Measurements from ENCODE around the gene CENPM. TPM values are rescaled to one million over a fixed set of nuclear protein-coding genes. Genes with fewer than 3 reads are reported as not detected.

CENPM gene
- total RNA-seq, 2 donors from 2014 or later: 26.9 to 28.3 TPM

- Mint-ChIP-seq H3K36me3 (ENCODE audit: low read depth) (no peaks in the 10 kb centered on the region), H3K27me3 (no peaks in the 10 kb centered on the region), H3K4me1 (peaks cover 9% of the 10 kb centered on the region), H3K27ac (peak overlapping the region; percentile 27), H3K4me3 (peak overlapping the region; percentile 80)
- DNase-seq (no peak), ATAC-seq (peak; percentile 47)
- H3K9me3 ChIP-seq (ENCODE audit: control insufficient read depth, low read length, poor library complexity, severe bottlenecking): no peaks in the 10 kb centered on the region
These were observed 27.4 kb downstream of the CENPM start for GRCh38 chr22:41919357-41920224.

DNA sequence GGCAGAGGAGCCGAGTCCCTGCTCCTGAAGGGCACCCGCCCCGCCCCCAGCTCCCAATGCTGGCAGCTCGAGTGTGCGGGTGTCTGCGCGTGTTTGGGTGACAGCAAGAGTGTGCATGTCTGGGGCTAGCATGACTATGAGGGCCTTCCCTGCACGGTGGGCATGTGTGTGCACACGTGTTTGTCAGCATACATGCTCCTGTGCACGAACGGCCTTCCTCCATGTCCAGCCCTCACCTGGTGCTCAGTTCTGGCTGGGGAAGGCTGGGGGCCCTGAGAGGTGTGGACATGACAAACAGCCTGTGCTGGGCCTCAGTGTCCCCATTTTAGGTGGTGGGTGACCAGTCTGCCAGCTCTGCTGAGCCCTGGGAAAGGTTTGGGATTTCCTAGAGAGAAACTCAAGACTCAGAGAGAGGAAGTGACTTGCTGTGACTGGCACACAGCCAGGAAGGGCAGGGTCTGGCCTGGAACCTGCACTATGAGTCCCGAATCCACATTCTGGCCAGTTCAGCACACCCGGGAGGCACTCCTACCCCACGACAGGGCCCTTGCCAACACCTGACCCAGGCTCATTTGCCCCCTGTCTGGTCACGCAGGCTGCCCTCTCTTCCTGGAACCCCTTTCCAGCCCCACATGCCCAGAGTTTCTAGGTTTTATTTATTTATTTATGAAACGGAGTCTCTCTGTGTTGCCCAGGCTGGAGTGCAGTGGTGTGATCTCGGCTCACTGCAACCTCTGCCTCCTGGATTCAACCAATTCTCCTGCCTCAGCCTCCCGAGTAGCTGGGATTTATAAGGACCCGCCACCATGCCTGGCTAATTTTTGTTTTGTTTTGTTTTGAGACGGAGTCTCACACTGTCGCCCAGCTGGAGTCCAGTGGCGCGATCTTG lies 28.8 kb downstream of the CENPM start:
- Mint-ChIP-seq H3K27me3 (peaks cover 3% of the 10 kb centered on the region), H3K4me1 (peaks cover 9% of the 10 kb centered on the region), H3K4me3 (no peak overlapping the region), H3K36me3 (ENCODE audit: low read depth) (no peaks in the 10 kb centered on the region), H3K27ac (no peak overlapping the region)
- ATAC-seq (no peak), DNase-seq (no peak)
- H3K9me3 ChIP-seq (ENCODE audit: control insufficient read depth, low read length, poor library complexity, severe bottlenecking): no peaks in the 10 kb centered on the region

GRCh38 chr22:41917375-41917902 lies 29.5 kb downstream of the CENPM start:
- Mint-ChIP-seq H3K4me3 (no peak overlapping the region), H3K4me1 (peaks cover 14% of the 10 kb centered on the region), H3K27ac (no peak overlapping the region), H3K36me3 (ENCODE audit: low read depth) (no peaks in the 10 kb centered on the region), H3K27me3 (peaks cover 10% of the 10 kb centered on the region)
- DNase-seq (no peak), ATAC-seq (no peak)
- H3K9me3 ChIP-seq (ENCODE audit: control insufficient read depth, low read length, poor library complexity, severe bottlenecking): no peaks in the 10 kb centered on the region

DNA sequence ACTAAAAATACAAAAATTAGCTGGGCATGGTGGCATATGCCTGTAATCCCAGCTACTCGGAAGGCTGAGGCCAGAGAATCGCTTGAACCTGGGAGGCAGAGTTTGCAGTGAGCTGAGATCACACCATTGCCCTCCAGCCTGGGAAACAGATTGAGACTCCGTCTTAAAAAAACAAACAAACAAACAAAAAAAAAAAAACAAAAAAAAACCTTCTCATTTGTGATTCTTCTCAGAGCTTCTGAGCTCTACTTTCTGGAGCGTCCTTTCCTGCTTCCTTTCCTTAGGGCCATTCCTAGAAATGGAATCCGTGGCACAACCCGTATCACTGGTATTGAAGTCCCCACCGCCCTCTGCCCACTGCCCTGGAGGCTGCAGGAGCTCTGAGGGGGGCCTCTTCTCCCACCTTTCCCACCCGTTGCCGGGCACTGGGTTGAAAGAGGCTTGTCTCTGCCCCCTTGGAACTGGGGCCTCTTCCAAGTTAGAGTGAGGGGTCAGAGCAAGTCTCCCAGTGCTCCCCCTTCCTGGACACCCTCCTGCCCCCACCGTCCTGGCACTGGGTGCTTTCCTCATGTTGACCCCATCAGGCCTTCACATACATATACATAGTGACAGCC lies 30.1 kb downstream of the CENPM start:
- no peak for ATAC-seq
- Mint-ChIP-seq H3K36me3 (ENCODE audit: low read depth) (no peaks in the 10 kb centered on the region), H3K27ac (no peak overlapping the region), H3K27me3 (peaks cover 16% of the 10 kb centered on the region), H3K4me1 (peaks cover 14% of the 10 kb centered on the region), H3K4me3 (peak overlapping the region; percentile 7)
- H3K9me3 ChIP-seq (ENCODE audit: control insufficient read depth, low read length, poor library complexity, severe bottlenecking): no peaks in the 10 kb centered on the region
- DNase-seq: no peak

- H3K36me3 Mint-ChIP-seq (ENCODE audit: low read depth): no peaks in the 10 kb centered on the region
- H3K27ac Mint-ChIP-seq: peak overlapping the region; percentile 70
- H3K27me3 Mint-ChIP-seq: peaks cover 23% of the 10 kb centered on the region
- peaks cover 18% of the 10 kb centered on the region for H3K4me1 Mint-ChIP-seq
- peak overlapping the region; percentile 75 for H3K4me3 Mint-ChIP-seq
- H3K9me3 ChIP-seq (ENCODE audit: control insufficient read depth, low read length, poor library complexity, severe bottlenecking): no peaks in the 10 kb centered on the region
- no peak for ATAC-seq
- DNase-seq: no peak
These were observed 31.0 kb downstream of the CENPM start for GRCh38 chr22:41915786-41916493.

DNA sequence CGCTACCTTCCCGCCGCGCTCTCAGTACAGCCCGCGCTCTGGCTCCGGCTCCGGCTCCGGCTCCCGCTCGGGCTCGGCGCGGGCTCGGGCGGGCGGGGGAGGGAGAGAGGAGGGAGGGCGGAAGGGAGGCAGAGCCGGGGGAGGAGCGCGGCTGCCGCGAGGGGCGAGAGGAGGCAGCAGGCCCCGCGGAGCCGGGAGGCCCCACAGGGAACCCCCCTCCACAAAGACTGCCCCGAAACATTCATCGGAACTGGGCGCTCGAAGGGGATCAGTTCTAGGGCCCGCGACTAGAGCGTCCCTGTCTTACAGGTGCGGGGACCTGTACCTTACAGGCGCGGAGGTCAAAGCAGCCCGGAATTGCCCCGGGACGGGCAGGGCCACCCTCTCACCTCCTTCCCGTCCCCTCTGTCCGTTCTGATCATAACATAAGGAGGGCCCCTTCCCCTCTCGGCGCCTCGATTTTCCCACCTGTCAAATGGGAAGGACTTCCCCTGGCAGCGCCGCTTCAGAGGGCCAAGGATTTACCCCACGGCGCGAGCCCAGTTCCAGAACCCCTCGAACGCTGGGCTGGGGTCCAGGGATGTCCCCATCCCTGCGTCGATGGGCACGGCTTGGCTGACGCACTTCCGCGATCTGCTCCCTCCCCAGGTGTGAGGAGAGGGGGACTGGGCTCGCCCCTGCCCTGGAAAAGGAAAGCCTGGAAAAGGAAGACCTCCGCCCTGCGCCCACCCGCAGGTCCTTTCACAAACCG lies 31.7 kb downstream of the CENPM start, which contains the start of gene SHISA8:
TSS of gene SHISA8 (minus strand) at position 40 of the 751 bp plus-strand sequence. CDS start 407 bp downstream, outside the sequence.
- H3K27me3 Mint-ChIP-seq: peaks cover 23% of the 10 kb centered on the region

DNA sequence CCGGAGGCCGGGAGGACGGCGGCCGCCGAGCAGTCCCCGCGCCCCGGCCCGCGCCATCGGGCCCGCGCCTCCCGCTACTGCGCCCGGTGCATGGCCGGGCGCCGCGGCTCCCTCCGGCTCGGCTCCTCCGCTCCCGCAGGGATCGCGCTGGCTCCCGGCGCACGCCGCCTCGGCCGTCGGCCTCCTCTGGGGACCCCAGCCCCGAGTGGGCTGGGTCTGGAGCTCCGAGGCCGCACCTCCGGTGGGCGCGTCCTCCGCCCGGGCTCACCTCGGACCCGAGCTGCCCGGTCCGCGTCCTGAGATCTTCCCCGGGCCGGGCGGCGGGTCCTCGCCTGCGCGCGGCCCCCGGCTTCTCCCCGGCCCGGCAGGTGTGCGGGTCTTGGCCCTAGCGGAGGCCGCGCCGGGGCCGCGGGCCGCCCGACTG lies 32.3 kb downstream of the CENPM start:
- Mint-ChIP-seq H3K27ac (no peak overlapping the region), H3K27me3 (peaks cover 23% of the 10 kb centered on the region), H3K36me3 (ENCODE audit: low read depth) (no peaks in the 10 kb centered on the region), H3K4me1 (peaks cover 16% of the 10 kb centered on the region), H3K4me3 (peak overlapping the region; percentile 75)
- DNase-seq (no peak), ATAC-seq (no peak)
- no peaks in the 10 kb centered on the region for H3K9me3 ChIP-seq (ENCODE audit: control insufficient read depth, low read length, poor library complexity, severe bottlenecking)

More for the DNA sequence above, 31.7 kb downstream of the CENPM start, which contains the start of gene SHISA8:
- Mint-ChIP-seq H3K27ac (peak within 1 kb of the TSS; percentile 70), H3K4me1 (peaks cover 16% of the 10 kb centered on the region), H3K36me3 (ENCODE audit: low read depth) (no peaks in the 10 kb centered on the region), H3K4me3 (peak within 1 kb of the TSS; percentile 75)
- DNase-seq (peak; percentile 43 to 58 (median 52)), ATAC-seq (peak; percentile 64)
- no peaks in the 10 kb centered on the region for H3K9me3 ChIP-seq (ENCODE audit: control insufficient read depth, low read length, poor library complexity, severe bottlenecking)

GRCh38 chr22:41913842-41914534 lies 33.0 kb downstream of the CENPM start:
- no peaks in the 10 kb centered on the region for H3K36me3 Mint-ChIP-seq (ENCODE audit: low read depth)
- H3K27ac Mint-ChIP-seq: no peak overlapping the region
- peaks cover 28% of the 10 kb centered on the region for H3K27me3 Mint-ChIP-seq
- H3K4me3 Mint-ChIP-seq: no peak overlapping the region
- no peaks in the 10 kb centered on the region for H3K9me3 ChIP-seq (ENCODE audit: control insufficient read depth, low read length, poor library complexity, severe bottlenecking)
- DNase-seq: no peak
- no peak for ATAC-seq
- peaks cover 15% of the 10 kb centered on the region for H3K4me1 Mint-ChIP-seq

GRCh38 chr22:41913040-41913719 lies 33.8 kb downstream of the CENPM start:
- Mint-ChIP-seq H3K4me3 (peak overlapping the region; percentile 49), H3K27me3 (peaks cover 28% of the 10 kb centered on the region), H3K4me1 (peaks cover 20% of the 10 kb centered on the region), H3K36me3 (ENCODE audit: low read depth) (no peaks in the 10 kb centered on the region), H3K27ac (peak overlapping the region; percentile 51)
- ATAC-seq (no peak), DNase-seq (no peak)
- no peaks in the 10 kb centered on the region for H3K9me3 ChIP-seq (ENCODE audit: control insufficient read depth, low read length, poor library complexity, severe bottlenecking)

DNA sequence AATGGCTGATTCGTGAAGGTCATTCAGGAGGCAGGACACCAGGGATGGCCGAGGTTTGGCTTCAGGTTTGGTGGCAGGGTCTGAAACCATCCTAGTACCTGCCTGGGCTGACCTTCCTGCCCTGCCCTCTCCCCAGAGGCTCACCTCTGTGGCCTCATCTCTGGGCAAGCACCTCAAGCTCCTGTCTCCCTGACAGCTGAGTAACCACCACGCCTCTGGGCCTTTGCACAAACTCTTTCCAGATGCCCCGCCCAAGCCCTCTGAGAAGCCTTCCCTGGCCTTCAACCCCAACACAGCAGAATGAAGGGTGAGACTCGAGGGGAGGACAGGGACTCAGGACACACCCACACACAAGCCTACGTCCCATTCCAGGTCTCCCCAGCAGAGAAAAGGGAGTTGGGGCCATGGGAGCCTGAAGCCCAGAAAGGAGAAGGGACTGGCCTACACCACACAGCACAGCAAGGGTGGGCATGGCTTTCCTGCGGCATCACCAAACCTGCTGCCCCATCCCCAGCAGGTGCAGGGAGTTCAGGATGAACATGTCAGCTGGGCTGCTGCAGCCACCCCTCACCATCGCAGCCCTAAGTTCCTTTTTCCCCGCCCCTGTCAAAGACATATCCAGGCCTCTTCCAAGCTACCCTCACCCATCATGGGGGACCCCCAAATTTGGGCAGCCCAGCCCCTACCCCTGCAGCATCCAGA lies 34.5 kb downstream of the CENPM start:
- Mint-ChIP-seq H3K4me3 (no peak overlapping the region), H3K4me1 (peaks cover 24% of the 10 kb centered on the region), H3K36me3 (ENCODE audit: low read depth) (no peaks in the 10 kb centered on the region), H3K27me3 (peaks cover 28% of the 10 kb centered on the region), H3K27ac (peak overlapping the region; percentile 51)
- no peak for DNase-seq
- no peaks in the 10 kb centered on the region for H3K9me3 ChIP-seq (ENCODE audit: control insufficient read depth, low read length, poor library complexity, severe bottlenecking)
- ATAC-seq: no peak
